Activated T-helper 2 cell treated with anti-CD3 and anti-CD28 coated beads, Interferon-gamma antibody, Interleukin-2, Interleukin-4, amounts not matched to agents 10 μg/mL and 5 μg/mL and 100 μg/mL, durations not matched to agents 14 hours and 24 hours and 36 hours (primary cell): ENCODE data around the gene F3. TPM values are rescaled to one million over a fixed set of nuclear protein-coding genes. Genes with fewer than 3 reads are reported as not detected.

Source experiments
- DNase-seq: peaks from one replicate; pipeline ENCODE4 v3.0.0; 2021; ENCODE audit warnings: low spot score
- H3K27ac Mint-ChIP-seq: one replicate; pipeline ENCODE4 v1.8.0; 2021; ENCODE audit warnings: mixed read lengths
- H3K27me3 Mint-ChIP-seq: one replicate; pipeline ENCODE4 v1.8.0; 2021; ENCODE audit warnings: low read depth, mixed read lengths
- H3K36me3 Mint-ChIP-seq: one replicate; pipeline ENCODE4 v1.8.0; 2021; ENCODE audit warnings: low read depth, mixed read lengths
- H3K4me1 Mint-ChIP-seq: one replicate; pipeline ENCODE4 v1.8.0; 2021; ENCODE audit warnings: low read depth, mixed read lengths
- H3K4me3 Mint-ChIP-seq: one replicate; pipeline ENCODE4 v1.8.0; 2021; ENCODE audit warnings: low read depth, mild to moderate bottlenecking, moderate library complexity, mixed read lengths
- H3K9me3 Mint-ChIP-seq: one replicate; pipeline ENCODE4 v1.8.0; 2021; ENCODE audit warnings: mixed read lengths
- intact Hi-C: fragments of 100-400 bp; cut with micrococcal nuclease; formaldehyde crosslinking; loops from one replicate; pipeline ENCODE4 v1.15.1; 2023
- total RNA-seq: library from RNA; stranded (reverse); gene quantifications from 2 replicates; pipeline ENCODE4 v1.2.3, GENCODE V29; 2022

F3 gene
- total RNA-seq, 1 donor from 2014 or later = 1.0 TPM

- no peaks in the 10 kb centered on the region for H3K9me3 Mint-ChIP-seq
- no peak for DNase-seq
- H3K27me3 Mint-ChIP-seq = peaks cover 3% of the 10 kb centered on the region
- H3K36me3 Mint-ChIP-seq = no peaks in the 10 kb centered on the region
- H3K27ac Mint-ChIP-seq = no peak overlapping the region
- H3K4me3 Mint-ChIP-seq = no peak overlapping the region
- intact Hi-C loops = no loop called here
- H3K4me1 Mint-ChIP-seq = no peaks in the 10 kb centered on the region
These were observed 11.1 kb downstream of the F3 start for GRCh38 chr1:94530373-94530878.

GRCh38 chr1:94529416-94529815 lies 12.1 kb downstream of the F3 start:
- Mint-ChIP-seq H3K36me3 (no peaks in the 10 kb centered on the region), H3K27ac (no peak overlapping the region), H3K4me3 (no peak overlapping the region), H3K9me3 (no peaks in the 10 kb centered on the region), H3K4me1 (no peaks in the 10 kb centered on the region), H3K27me3 (peaks cover 6% of the 10 kb centered on the region)
- no peak for DNase-seq
- intact Hi-C loops = no loop called here

- Mint-ChIP-seq H3K4me1 (no peaks in the 10 kb centered on the region), H3K9me3 (no peaks in the 10 kb centered on the region), H3K27ac (no peak overlapping the region), H3K27me3 (peaks cover 6% of the 10 kb centered on the region), H3K36me3 (no peaks in the 10 kb centered on the region), H3K4me3 (no peak overlapping the region)
- no peak for DNase-seq
- intact Hi-C loops = no loop called here
These were observed 12.7 kb downstream of the F3 start for GRCh38 chr1:94528826-94529225.

- H3K4me1 Mint-ChIP-seq = no peaks in the 10 kb centered on the region
- H3K27me3 Mint-ChIP-seq = peaks cover 6% of the 10 kb centered on the region
- no peak overlapping the region for H3K27ac Mint-ChIP-seq
- intact Hi-C loops = no loop called here
- no peaks in the 10 kb centered on the region for H3K9me3 Mint-ChIP-seq
- no peak for DNase-seq
- no peak overlapping the region for H3K4me3 Mint-ChIP-seq
- H3K36me3 Mint-ChIP-seq = no peaks in the 10 kb centered on the region
These were observed 13.3 kb downstream of the F3 start for GRCh38 chr1:94528299-94528698.

GRCh38 chr1:94527447-94528031 lies 14.0 kb downstream of the F3 start:
- Mint-ChIP-seq H3K27ac (no peak overlapping the region), H3K4me1 (no peaks in the 10 kb centered on the region), H3K27me3 (peaks cover 6% of the 10 kb centered on the region), H3K4me3 (no peak overlapping the region), H3K36me3 (no peaks in the 10 kb centered on the region), H3K9me3 (no peaks in the 10 kb centered on the region)
- intact Hi-C loops = no loop called here
- no peak for DNase-seq

- intact Hi-C loops = no loop called here
These were observed 15.2 kb downstream of the F3 start for GRCh38 chr1:94526152-94526980.

GRCh38 chr1:94524531-94524930 lies 17.0 kb downstream of the F3 start:
- Mint-ChIP-seq H3K36me3 (peaks cover 4% of the 10 kb centered on the region), H3K27ac (no peak overlapping the region), H3K27me3 (peaks cover 6% of the 10 kb centered on the region), H3K4me1 (no peaks in the 10 kb centered on the region), H3K9me3 (no peaks in the 10 kb centered on the region), H3K4me3 (no peak overlapping the region)
- intact Hi-C loops = loop anchor here (5.0 kb wide), 1 partner anchor 283 kb away; no protein-coding TSS in a partner anchor
- no peak for DNase-seq

More at GRCh38 chr1:94526152-94526980, 15.2 kb downstream of the F3 start:
- H3K27ac Mint-ChIP-seq = no peak overlapping the region
- H3K4me1 Mint-ChIP-seq = no peaks in the 10 kb centered on the region
- no peak for DNase-seq
- peaks cover 6% of the 10 kb centered on the region for H3K27me3 Mint-ChIP-seq
- H3K9me3 Mint-ChIP-seq = no peaks in the 10 kb centered on the region
- no peak overlapping the region for H3K4me3 Mint-ChIP-seq
- H3K36me3 Mint-ChIP-seq = no peaks in the 10 kb centered on the region

- no peak overlapping the region for H3K4me3 Mint-ChIP-seq
- no peak for DNase-seq
- H3K27ac Mint-ChIP-seq = no peak overlapping the region
- H3K36me3 Mint-ChIP-seq = peaks cover 4% of the 10 kb centered on the region
- no peaks in the 10 kb centered on the region for H3K9me3 Mint-ChIP-seq
- H3K27me3 Mint-ChIP-seq = peaks cover 6% of the 10 kb centered on the region
- intact Hi-C loops = loop anchor here (5.0 kb wide), 1 partner anchor 285 kb away; no protein-coding TSS in a partner anchor
- H3K4me1 Mint-ChIP-seq = no peaks in the 10 kb centered on the region
These were observed 19.3 kb downstream of the F3 start for GRCh38 chr1:94522304-94522703.

- peaks cover 11% of the 10 kb centered on the region for H3K36me3 Mint-ChIP-seq
- no peak overlapping the region for H3K27ac Mint-ChIP-seq
- intact Hi-C loops = no loop called here
- no peaks in the 10 kb centered on the region for H3K9me3 Mint-ChIP-seq
- DNase-seq = no peak
- no peaks in the 10 kb centered on the region for H3K27me3 Mint-ChIP-seq
- no peak overlapping the region for H3K4me3 Mint-ChIP-seq
- no peaks in the 10 kb centered on the region for H3K4me1 Mint-ChIP-seq
These were observed 22.2 kb downstream of the F3 start for GRCh38 chr1:94519351-94519750.

GRCh38 chr1:94515296-94515947 lies 26.1 kb downstream of the F3 start:
- no peak for DNase-seq
- no peak overlapping the region for H3K4me3 Mint-ChIP-seq
- intact Hi-C loops = no loop called here
- H3K36me3 Mint-ChIP-seq = peaks cover 18% of the 10 kb centered on the region
- H3K9me3 Mint-ChIP-seq = no peaks in the 10 kb centered on the region
- H3K27me3 Mint-ChIP-seq = no peaks in the 10 kb centered on the region
- H3K4me1 Mint-ChIP-seq = no peaks in the 10 kb centered on the region
- no peak overlapping the region for H3K27ac Mint-ChIP-seq

GRCh38 chr1:94514095-94514727 lies 27.3 kb downstream of the F3 start:
- Mint-ChIP-seq H3K36me3 (peaks cover 23% of the 10 kb centered on the region), H3K27ac (no peak overlapping the region), H3K4me3 (no peak overlapping the region), H3K4me1 (no peaks in the 10 kb centered on the region), H3K27me3 (no peaks in the 10 kb centered on the region), H3K9me3 (no peaks in the 10 kb centered on the region)
- intact Hi-C loops = no loop called here
- DNase-seq = no peak

GRCh38 chr1:94512816-94513215 lies 28.7 kb downstream of the F3 start:
- H3K4me3 Mint-ChIP-seq = no peak overlapping the region
- H3K27ac Mint-ChIP-seq = no peak overlapping the region
- no peaks in the 10 kb centered on the region for H3K9me3 Mint-ChIP-seq
- H3K4me1 Mint-ChIP-seq = no peaks in the 10 kb centered on the region
- no peak for DNase-seq
- intact Hi-C loops = no loop called here
- H3K27me3 Mint-ChIP-seq = no peaks in the 10 kb centered on the region
- peaks cover 34% of the 10 kb centered on the region for H3K36me3 Mint-ChIP-seq
